ENCODE results near the gene PAIP2. TPM values are rescaled to one million over a fixed set of nuclear protein-coding genes. Genes with fewer than 3 reads are reported as not detected.

The PAIP2 gene
- total RNA-seq, 1 experiment from 2014 or later: 73.6 TPM

- H3K27me3 ChIP-seq (replicated peaks; ENCODE audit: control insufficient read depth, insufficient read depth, low read length): no peaks in the 10 kb centered on the region
- Mint-ChIP-seq H3K9me3 (ENCODE audit: unreplicated experiment) (no peaks in the 10 kb centered on the region), H3K27me3 (ENCODE audit: insufficient read depth, unreplicated experiment) (no peaks in the 10 kb centered on the region), H3K27ac (ENCODE audit: unreplicated experiment) (no peak overlapping the region), H3K4me1 (ENCODE audit: low read depth, unreplicated experiment) (no peaks in the 10 kb centered on the region), H3K36me3 (ENCODE audit: insufficient read depth, unreplicated experiment) (no peaks in the 10 kb centered on the region), H3K4me3 (ENCODE audit: unreplicated experiment) (no peak overlapping the region)
- BruUV-seq (replicated peaks): no TSS peak
- H3K4me3 ChIP-seq (ENCODE audit: low read depth, low read length): no peak overlapping the region
- H3K36me3 ChIP-seq (ENCODE audit: control insufficient read depth, insufficient read depth, low read length): no peaks in the 10 kb centered on the region
- no peaks in the 10 kb centered on the region for H3K4me1 ChIP-seq
- no peaks in the 10 kb centered on the region for H3K9me3 ChIP-seq
- no peak for DNase-seq
- ChIA-PET POLR2A (no interaction called here), CTCF (interaction anchor here (0.5 to 1.1 kb wide), 4 partner anchors 9 to 658 kb away, joined by 3 read pairs; partner anchors contain the start of gene CTNNA1)
- intact Hi-C loops (cut with micrococcal nuclease; ENCODE audit: unreplicated experiment): no loop called here
- no peak for TF ChIP-seq CTCF (IDR thresholded peaks at IDR 0.05; ENCODE audit: insufficient read depth in 1 of 2, low read depth in 1 of 2, low read length in 1 of 2, severe bottlenecking in 1 of 2, unreplicated experiment in 1 of 2)
Measured at GRCh38 chr5:139410993-139411828, 69.6 kb downstream of the PAIP2 start.

DNA sequence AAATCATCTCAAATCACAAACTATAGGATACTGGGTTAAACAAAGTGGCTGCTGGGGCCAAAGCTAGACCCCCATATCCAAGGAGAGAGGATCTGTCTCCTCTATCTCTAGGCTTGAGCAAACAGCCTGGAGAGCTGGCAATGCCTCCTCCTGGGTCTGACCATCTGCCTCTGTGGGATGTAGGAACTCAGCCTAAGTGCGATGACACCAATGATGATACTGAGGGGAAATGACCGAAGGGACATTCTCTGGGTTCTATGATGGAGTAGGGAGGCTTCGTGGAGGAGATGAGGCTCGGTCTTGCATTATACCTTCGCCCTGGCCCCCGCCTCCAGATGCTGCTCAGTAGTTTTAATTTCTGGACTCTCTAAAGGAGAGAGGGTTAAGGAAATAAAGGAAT is 71.5 kb downstream of the PAIP2 start:
- H3K4me1 Mint-ChIP-seq (ENCODE audit: low read depth, unreplicated experiment): no peaks in the 10 kb centered on the region
- ChIA-PET CTCF (no interaction called here), POLR2A (no interaction called here)
- no peak for DNase-seq
- no peak overlapping the region for H3K27ac Mint-ChIP-seq (ENCODE audit: unreplicated experiment)
- no peak overlapping the region for H3K4me3 Mint-ChIP-seq (ENCODE audit: unreplicated experiment)
- no TSS peak for BruUV-seq (replicated peaks)
- Histone ChIP-seq H3K9me3 (no peaks in the 10 kb centered on the region), H3K4me1 (no peaks in the 10 kb centered on the region), H3K4me3 (ENCODE audit: low read depth, low read length) (no peak overlapping the region), H3K36me3 (ENCODE audit: control insufficient read depth, insufficient read depth, low read length) (no peaks in the 10 kb centered on the region), H3K27me3 (replicated peaks; ENCODE audit: control insufficient read depth, insufficient read depth, low read length) (no peaks in the 10 kb centered on the region)
- no peaks in the 10 kb centered on the region for H3K9me3 Mint-ChIP-seq (ENCODE audit: unreplicated experiment)
- no peak for TF ChIP-seq CTCF (IDR thresholded peaks at IDR 0.05; ENCODE audit: insufficient read depth in 1 of 2, low read depth in 1 of 2, low read length in 1 of 2, severe bottlenecking in 1 of 2, unreplicated experiment in 1 of 2)
- H3K27me3 Mint-ChIP-seq (ENCODE audit: insufficient read depth, unreplicated experiment): no peaks in the 10 kb centered on the region
- no peaks in the 10 kb centered on the region for H3K36me3 Mint-ChIP-seq (ENCODE audit: insufficient read depth, unreplicated experiment)
- intact Hi-C loops (cut with micrococcal nuclease; ENCODE audit: unreplicated experiment): no loop called here

DNA sequence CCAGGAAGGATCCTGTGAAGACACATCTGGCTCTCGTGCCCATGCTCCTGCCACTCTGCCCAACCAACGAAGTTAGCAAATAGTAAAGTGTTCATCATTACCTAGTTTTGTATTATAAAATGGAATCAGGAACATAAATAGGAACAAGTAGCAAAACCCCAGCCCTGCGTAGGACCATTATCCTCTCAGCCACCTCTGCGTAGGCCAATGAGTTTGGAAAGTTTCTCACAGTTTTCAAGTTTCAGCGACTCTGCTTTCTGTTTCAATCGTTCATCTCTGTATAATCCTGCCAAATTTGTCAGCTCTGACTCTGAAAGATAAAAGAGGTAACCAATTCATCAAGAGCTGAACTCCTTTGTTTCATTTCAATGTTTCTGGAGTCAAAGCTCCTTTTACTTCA is 72.3 kb downstream of the PAIP2 start:
- Histone ChIP-seq H3K4me1 (no peaks in the 10 kb centered on the region), H3K4me3 (ENCODE audit: low read depth, low read length) (no peak overlapping the region), H3K27me3 (replicated peaks; ENCODE audit: control insufficient read depth, insufficient read depth, low read length) (no peaks in the 10 kb centered on the region), H3K9me3 (no peaks in the 10 kb centered on the region), H3K36me3 (ENCODE audit: control insufficient read depth, insufficient read depth, low read length) (no peaks in the 10 kb centered on the region)
- Mint-ChIP-seq H3K27me3 (ENCODE audit: insufficient read depth, unreplicated experiment) (no peaks in the 10 kb centered on the region), H3K36me3 (ENCODE audit: insufficient read depth, unreplicated experiment) (no peaks in the 10 kb centered on the region), H3K9me3 (ENCODE audit: unreplicated experiment) (no peaks in the 10 kb centered on the region), H3K4me1 (ENCODE audit: low read depth, unreplicated experiment) (no peaks in the 10 kb centered on the region), H3K4me3 (ENCODE audit: unreplicated experiment) (no peak overlapping the region), H3K27ac (ENCODE audit: unreplicated experiment) (no peak overlapping the region)
- DNase-seq: no peak
- ChIA-PET CTCF (interaction anchor here (0.7 kb wide), 1 partner anchor 66 kb away, joined by 4 read pairs; no protein-coding TSS in a partner anchor), POLR2A (interaction anchor here (0.6 kb wide), 1 partner anchor 131 kb away, joined by 3 read pairs; no protein-coding TSS in a partner anchor)
- intact Hi-C loops (cut with micrococcal nuclease; ENCODE audit: unreplicated experiment): no loop called here
- no TSS peak for BruUV-seq (replicated peaks)
- TF ChIP-seq CTCF (IDR thresholded peaks at IDR 0.05; ENCODE audit: insufficient read depth in 1 of 2, low read depth in 1 of 2, low read length in 1 of 2, severe bottlenecking in 1 of 2, unreplicated experiment in 1 of 2): no peak
